B cell (primary cell): ENCODE measurements around the gene KRTAP12-4. TPM values are rescaled to one million over a fixed set of nuclear protein-coding genes. Genes with fewer than 3 reads are reported as not detected.

Source experiments
- ATAC-seq: fragments of 200-7000 bp; cut with Tn5 transposase; one replicate; pipeline ENCODE4 v1.10.0; 2021; ENCODE audit warnings: low read depth, mild to moderate bottlenecking, moderate number of reproducible peaks, moderate library complexity
- CTCF ChIA-PET: fragments of 350-600 bp; sonication (Branson Sonifier 250); formaldehyde crosslinking; loops from one replicate; lab custom pipeline; 2021; ENCODE audit warnings: antibody characterized with exemption, inconsistent platforms; lab: Charles Lee
- POLR2A ChIA-PET: fragments of 350-600 bp; sonication (Branson Sonifier 250); formaldehyde crosslinking; loops from one replicate; lab custom pipeline; 2021; ENCODE audit warnings: antibody characterized with exemption; lab: Charles Lee
- DNase-seq: peaks from one replicate; pipeline ENCODE4 v3.0.0; 2013
- H2AFZ ChIP-seq: 2 replicates; pipeline ENCODE4 v1.6.1; 2012; ENCODE audit warnings: mild to moderate bottlenecking, low read depth, low read length; ENCODE audit not compliant: insufficient read depth, poor library complexity, severe bottlenecking
- H3K27ac ChIP-seq, 2 donors: 1 replicate in 1 of 2; 2 replicates in 1 of 2; pipeline ENCODE4 v1.5.1; 2012 to 2013; ENCODE audit warnings: low read length in 2 of 2, mild to moderate bottlenecking in 2 of 2, moderate library complexity in 1 of 2
- H3K27me3 ChIP-seq, 4 experiments: fragments of 200-600 bp in 1 of 4; sonication (generic) in 1 of 4; replicated peaks in 1 of 4; 1 replicate in 2 of 4; 2 replicates in 2 of 4; pipeline versions ENCODE4 v1.6.1 to v1.7.0; 2013 to 2016; ENCODE audit warnings: low read length in 3 of 4, mild to moderate bottlenecking in 2 of 4, mixed read lengths in 1 of 4, moderate library complexity in 1 of 4; ENCODE audit not compliant: insufficient read depth in 4 of 4, control insufficient read depth in 3 of 4; ENCODE audit errors: control extremely low read depth in 1 of 4
- H3K36me3 ChIP-seq, 2 experiments: replicated peaks in 1 of 2; 1 replicate in 1 of 2; 2 replicates in 1 of 2; pipeline versions ENCODE4 v1.6.1 to v1.7.1; 2013; ENCODE audit warnings: low read length in 1 of 2; ENCODE audit not compliant: insufficient read depth in 2 of 2, control insufficient read depth in 1 of 2; ENCODE audit errors: control extremely low read depth in 1 of 2, extremely low read depth in 1 of 2
- H3K4me1 ChIP-seq, 2 donors: fragments of 200-600 bp in 1 of 2; sonication (generic) in 1 of 2; 1 replicate in 1 of 2; 2 replicates in 1 of 2; pipeline versions ENCODE4 v1.5.1 to v1.6.1; 2013 to 2017; ENCODE audit warnings: low read length in 2 of 2; ENCODE audit not compliant: control insufficient read depth in 2 of 2, insufficient read depth in 2 of 2
- H3K4me2 ChIP-seq: replicated peaks from 2 replicates; pipeline ENCODE3; 2012; ENCODE audit warnings: mild to moderate bottlenecking, low read depth, low read length; ENCODE audit not compliant: poor library complexity, severe bottlenecking
- H3K4me3 ChIP-seq, 5 experiments: fragments of 200-600 bp in 1 of 5; sonication (generic) in 1 of 5; 1 replicate in 3 of 5; 2 replicates in 2 of 5; pipeline versions ENCODE4 v1.5.1 to v1.7.0; 2011 to 2016; ENCODE audit warnings: low read length in 4 of 5, mild to moderate bottlenecking in 4 of 5, low read depth in 2 of 5, control low read depth in 1 of 5, moderate library complexity in 1 of 5; ENCODE audit not compliant: insufficient read depth in 1 of 5; ENCODE audit errors: control extremely low read depth in 1 of 5, extremely low read depth in 1 of 5
- H3K79me2 ChIP-seq: fragments of 200-600 bp; sonication (generic); one replicate; pipeline ENCODE4 v1.6.0; 2016; ENCODE audit warnings: low read length; ENCODE audit not compliant: control insufficient read depth, insufficient read depth
- H3K9ac ChIP-seq: fragments of 200-600 bp; sonication (generic); 2 replicates; pipeline ENCODE4 v1.6.1; 2017; ENCODE audit warnings: mild to moderate bottlenecking, low read length, moderate library complexity
- H3K9me3 ChIP-seq, 3 donors: one replicate each; pipeline versions ENCODE4 v1.6.1 to v1.7.1; 2013; ENCODE audit warnings: low read length in 2 of 3; ENCODE audit not compliant: control insufficient read depth in 2 of 3, insufficient read depth in 1 of 3; ENCODE audit errors: control extremely low read depth in 1 of 3
- H4K20me1 ChIP-seq: 2 replicates; pipeline ENCODE4 v1.6.0; 2012; ENCODE audit warnings: mild to moderate bottlenecking, low read length; ENCODE audit not compliant: insufficient read depth, control insufficient read depth, poor library complexity, severe bottlenecking
- H3K27ac Mint-ChIP-seq: one replicate; pipeline ENCODE4 v1.8.0; 2021; ENCODE audit warnings: mixed read lengths
- H3K27me3 Mint-ChIP-seq: one replicate; pipeline ENCODE4 v1.8.0; 2021; ENCODE audit warnings: mixed read lengths
- H3K4me1 Mint-ChIP-seq: one replicate; pipeline ENCODE4 v1.8.0; 2021; ENCODE audit warnings: mixed read lengths
- H3K4me3 Mint-ChIP-seq: one replicate; pipeline ENCODE4 v1.8.0; 2021; ENCODE audit warnings: mixed read lengths
- H3K9me3 Mint-ChIP-seq: one replicate; pipeline ENCODE4 v1.8.0; 2022; ENCODE audit warnings: mixed read lengths; ENCODE audit not compliant: insufficient read depth
- EZH2 ChIP-seq: IDR thresholded peaks from 2 replicates; pipeline ENCODE4 v1.6.1; 2012; ENCODE audit warnings: borderline replicate concordance, low read depth, mild to moderate bottlenecking, moderate library complexity, low read length; ENCODE audit not compliant: insufficient read depth, poor library complexity, severe bottlenecking
- WGBS: methylation state at CpG from one replicate; pipeline ENCODE4 v1.1.5; 2013; ENCODE audit warnings: missing lambda C conversion rate; ENCODE audit not compliant: insufficient coverage; 5-methylcytosine and 5-hydroxymethylcytosine counted together
- intact Hi-C: fragments of 100-400 bp; cut with micrococcal nuclease; formaldehyde crosslinking; loops from one replicate; pipeline ENCODE4 v1.10.0; 2022
- polyA plus RNA-seq: library from polyadenylated mRNA; depleted of rRNA; stranded (reverse); fragments of >200 nt; gene quantifications from 2 replicates; pipeline ENCODE4 v1.2.3, GENCODE V29; 2012
- total RNA-seq, 2 donors: library from RNA; stranded (reverse); fragments of 120-200 nt in 1 of 2; gene quantifications; 1 replicate in 1 of 2; 2 replicates in 1 of 2; pipeline versions ENCODE4 v1.2.3 to v1.2.4, GENCODE V29; 2013 to 2022
- TF ChIP-seq, protein P1 (sequence below): fragments of 200-600 bp; IDR thresholded peaks from one replicate; pipeline ENCODE4 v1.8.0; 2022; ENCODE audit warnings: antibody characterized with exemption, mild to moderate bottlenecking

The KRTAP12-4 gene
- total and polyA plus RNA-seq, 2 donors (not counting 1 experiment from before 2014, with no cell fraction given), result not detected

- DNase-seq, result no peak
- 38% methylated on average over 12 of the region's 13 CpGs for WGBS
- peaks cover 4% of the 10 kb centered on the region for H3K9me3 Mint-ChIP-seq
- intact Hi-C loops, result no loop called here
- no peaks in the 10 kb centered on the region for H3K4me1 ChIP-seq
- no peak overlapping the region for H3K4me2 ChIP-seq
- H3K27me3 Mint-ChIP-seq, result peaks cover 55% of the 10 kb centered on the region
- no peaks in the 10 kb centered on the region for H3K36me3 ChIP-seq
- no peak overlapping the region for H3K27ac Mint-ChIP-seq
- peaks cover 0 to 34% (median 7%) of the 10 kb centered on the region in 3 donors for H3K9me3 ChIP-seq
- no peak overlapping the region for H3K27ac ChIP-seq
- no peaks in the 10 kb centered on the region for H3K4me1 Mint-ChIP-seq
- H3K79me2 ChIP-seq, result no peaks in the 10 kb centered on the region
- ATAC-seq, result no peak
- TF ChIP-seq, protein P1, sequence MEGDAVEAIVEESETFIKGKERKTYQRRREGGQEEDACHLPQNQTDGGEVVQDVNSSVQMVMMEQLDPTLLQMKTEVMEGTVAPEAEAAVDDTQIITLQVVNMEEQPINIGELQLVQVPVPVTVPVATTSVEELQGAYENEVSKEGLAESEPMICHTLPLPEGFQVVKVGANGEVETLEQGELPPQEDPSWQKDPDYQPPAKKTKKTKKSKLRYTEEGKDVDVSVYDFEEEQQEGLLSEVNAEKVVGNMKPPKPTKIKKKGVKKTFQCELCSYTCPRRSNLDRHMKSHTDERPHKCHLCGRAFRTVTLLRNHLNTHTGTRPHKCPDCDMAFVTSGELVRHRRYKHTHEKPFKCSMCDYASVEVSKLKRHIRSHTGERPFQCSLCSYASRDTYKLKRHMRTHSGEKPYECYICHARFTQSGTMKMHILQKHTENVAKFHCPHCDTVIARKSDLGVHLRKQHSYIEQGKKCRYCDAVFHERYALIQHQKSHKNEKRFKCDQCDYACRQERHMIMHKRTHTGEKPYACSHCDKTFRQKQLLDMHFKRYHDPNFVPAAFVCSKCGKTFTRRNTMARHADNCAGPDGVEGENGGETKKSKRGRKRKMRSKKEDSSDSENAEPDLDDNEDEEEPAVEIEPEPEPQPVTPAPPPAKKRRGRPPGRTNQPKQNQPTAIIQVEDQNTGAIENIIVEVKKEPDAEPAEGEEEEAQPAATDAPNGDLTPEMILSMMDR, result no peak
- no peak for TF ChIP-seq EZH2
- H2AFZ ChIP-seq, result no peak overlapping the region
- ChIA-PET CTCF (no interaction called here), POLR2A (no interaction called here)
- H3K9ac ChIP-seq, result no peak overlapping the region
- no peak overlapping the region for H3K4me3 Mint-ChIP-seq
- H4K20me1 ChIP-seq, result no peaks in the 10 kb centered on the region
- no peak overlapping the region for H3K4me3 ChIP-seq
- peaks cover 0 to 74% (median 30%) of the 10 kb centered on the region in 4 experiments for H3K27me3 ChIP-seq
These were observed 49.5 kb upstream of the KRTAP12-4 start for GRCh38 chr21:44703731-44704635.

GRCh38 chr21:44702973-44703730, 48.7 kb upstream of the KRTAP12-4 start:
- CTCF ChIA-PET, result no interaction called here
- H3K9me3 Mint-ChIP-seq, result peaks cover 4% of the 10 kb centered on the region
- no peak overlapping the region for H3K27ac Mint-ChIP-seq
- H3K4me3 ChIP-seq, result no peak overlapping the region
- POLR2A ChIA-PET, result no interaction called here
- H3K79me2 ChIP-seq, result no peaks in the 10 kb centered on the region
- H3K27ac ChIP-seq, result no peak overlapping the region
- no peak overlapping the region for H2AFZ ChIP-seq
- no peak for DNase-seq
- no peak overlapping the region for H3K4me3 Mint-ChIP-seq
- 58% methylated on average over 16 of the region's 16 CpGs for WGBS
- H3K4me1 ChIP-seq, result no peaks in the 10 kb centered on the region
- ATAC-seq, result no peak
- TF ChIP-seq, protein P1, result no peak
- TF ChIP-seq EZH2, result no peak
- no peaks in the 10 kb centered on the region for H4K20me1 ChIP-seq
- H3K9ac ChIP-seq, result no peak overlapping the region
- H3K4me2 ChIP-seq, result no peak overlapping the region
- peaks cover 60% of the 10 kb centered on the region for H3K27me3 Mint-ChIP-seq
- peaks cover 0 to 34% (median 7%) of the 10 kb centered on the region in 3 donors for H3K9me3 ChIP-seq
- peaks cover 0 to 74% (median 26%) of the 10 kb centered on the region in 4 experiments for H3K27me3 ChIP-seq
- intact Hi-C loops, result no loop called here
- no peaks in the 10 kb centered on the region for H3K36me3 ChIP-seq
- H3K4me1 Mint-ChIP-seq, result no peaks in the 10 kb centered on the region
